ENCODE measurements around the gene HKDC1. TPM values are rescaled to one million over a fixed set of nuclear protein-coding genes. Genes with fewer than 3 reads are reported as not detected.

HKDC1 gene
- total and polyA plus RNA-seq, 10 donors, result 0.26 to 3.0 (median 0.70) TPM; not detected in 1

- TF ChIP-seq POLR2AphosphoS5 (IDR thresholded peaks at IDR 0.05) (no peak), POLR2A (IDR thresholded peaks at IDR 0.05) (no peak), CTCF (IDR thresholded peaks at IDR 0.05 in 8 of 11, conservative IDR thresholded peaks at IDR 0.05 in 3 of 11) (no peak)
- WGBS, 5 donors, result 52 to 88% (median 77%) methylated on average over 1 of the region's 1 CpG
- Histone ChIP-seq H3K4me1 (peaks cover 24 to 58% (median 38%) of the 10 kb centered on the region in 6 donors), H3K4me3 (peak overlapping the region in 7 of 8 donors; percentile 91 to 100 (median 95)), H3K36me3 (peaks cover 0 to 42% (median 22%) of the 10 kb centered on the region in 6 donors), H3K27me3 (replicated peaks in 1 of 7) (no peaks in the 10 kb centered on the region), H3K27ac (no peak overlapping the region), H3K9me3 (no peaks in the 10 kb centered on the region)
- intact Hi-C loops (cut with DNase I; ENCODE audit: low total_unique reads), result no loop called here
- DNase-seq, result no peak
Observed at GRCh38 chr10:69181433-69181832, 38.7 kb upstream of the HKDC1 start.

GRCh38 chr10:69182005-69182404 lies 38.1 kb upstream of the HKDC1 start:
- no peak for TF ChIP-seq CTCF (IDR thresholded peaks at IDR 0.05 in 8 of 11, conservative IDR thresholded peaks at IDR 0.05 in 3 of 11)
- no peak for TF ChIP-seq POLR2A (IDR thresholded peaks at IDR 0.05)
- H3K4me3 ChIP-seq, result peak overlapping the region in 1 of 8 donors; percentile 100
- no peak overlapping the region for H3K27ac ChIP-seq
- peaks cover 24 to 58% (median 38%) of the 10 kb centered on the region in 6 donors for H3K4me1 ChIP-seq
- DNase-seq, result no peak
- H3K36me3 ChIP-seq, result peaks cover 0 to 48% (median 28%) of the 10 kb centered on the region in 6 donors
- intact Hi-C loops (cut with DNase I; ENCODE audit: low total_unique reads), result no loop called here
- 93 to 97% (median 95%) methylated on average over 4 of the region's 4 CpGs for WGBS, 5 donors
- no peaks in the 10 kb centered on the region for H3K27me3 ChIP-seq (replicated peaks in 1 of 7)
- no peaks in the 10 kb centered on the region for H3K9me3 ChIP-seq

DNA sequence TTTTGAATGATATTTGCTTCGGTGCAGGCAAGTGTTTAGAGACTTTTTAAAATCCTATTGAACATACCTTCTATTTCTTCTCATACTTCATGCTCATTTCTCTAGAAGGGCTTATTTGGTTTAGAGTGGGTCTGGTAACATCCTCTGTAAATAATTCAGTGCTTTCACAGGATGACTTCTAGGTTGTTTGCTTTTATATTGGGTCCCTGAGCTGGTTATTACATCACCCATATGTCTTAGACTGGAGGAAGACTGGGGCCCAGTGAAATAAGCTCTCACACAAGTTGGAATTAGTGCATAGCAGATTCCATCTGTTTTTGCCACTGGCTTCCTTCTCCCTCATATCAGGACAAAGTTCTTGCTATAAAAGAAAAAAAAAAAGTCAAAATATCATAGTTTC lies 33.6 kb upstream of the HKDC1 start:
- Histone ChIP-seq H3K4me1 (peaks cover 11 to 36% (median 19%) of the 10 kb centered on the region in 6 donors), H3K36me3 (peaks cover 0 to 93% (median 66%) of the 10 kb centered on the region in 6 donors), H3K9me3 (no peaks in the 10 kb centered on the region), H3K27me3 (replicated peaks in 1 of 7) (no peaks in the 10 kb centered on the region), H3K27ac (no peak overlapping the region), H3K4me3 (no peak overlapping the region)
- 92 to 98% (median 95%) methylated on average over 1 of the region's 1 CpG for WGBS, 5 donors
- TF ChIP-seq POLR2AphosphoS5 (IDR thresholded peaks at IDR 0.05), result no peak
- DNase-seq, result no peak
- intact Hi-C loops (cut with DNase I; ENCODE audit: low total_unique reads), result no loop called here

DNA sequence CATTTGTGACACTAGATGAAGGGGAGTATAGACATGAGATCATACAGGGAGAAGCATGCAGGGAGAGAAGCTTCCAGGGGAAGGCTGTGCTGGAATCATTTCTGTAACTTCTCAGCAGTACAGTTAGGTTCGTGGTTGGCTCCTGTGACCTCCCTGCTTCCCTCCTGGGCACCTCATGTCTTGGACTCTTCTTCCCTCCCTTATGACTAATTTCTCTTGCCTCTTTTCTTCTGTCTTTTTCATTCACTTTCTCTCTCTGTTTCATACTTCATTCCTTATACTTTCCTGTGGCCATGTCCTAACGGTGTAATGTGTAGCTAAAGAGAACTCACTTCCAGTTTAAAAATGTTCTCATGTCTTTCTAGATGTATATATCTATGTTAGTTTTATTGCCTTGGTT lies 19.1 kb upstream of the HKDC1 start:
- no peaks in the 10 kb centered on the region for H3K9me3 ChIP-seq
- no peak overlapping the region for H3K4me3 ChIP-seq
- intact Hi-C loops (cut with DNase I; ENCODE audit: low total_unique reads), result no loop called here
- DNase-seq, result no peak
- peaks cover 0 to 100% (median 75%) of the 10 kb centered on the region in 6 donors for H3K36me3 ChIP-seq
- H3K27ac ChIP-seq, result peak overlapping the region in 3 of 8 donors; percentile 85 to 89 (median 87)
- TF ChIP-seq POLR2A (IDR thresholded peaks at IDR 0.05) (no peak), CTCF (IDR thresholded peaks at IDR 0.05 in 8 of 11, conservative IDR thresholded peaks at IDR 0.05 in 3 of 11) (no peak), POLR2AphosphoS5 (IDR thresholded peaks at IDR 0.05) (no peak)
- peaks cover 0 to 40% (median 20%) of the 10 kb centered on the region in 6 donors for H3K4me1 ChIP-seq
- WGBS, 5 donors, result 81 to 95% (median 91%) methylated on average over 2 of the region's 2 CpGs
- no peaks in the 10 kb centered on the region for H3K27me3 ChIP-seq (replicated peaks in 1 of 7)

DNA sequence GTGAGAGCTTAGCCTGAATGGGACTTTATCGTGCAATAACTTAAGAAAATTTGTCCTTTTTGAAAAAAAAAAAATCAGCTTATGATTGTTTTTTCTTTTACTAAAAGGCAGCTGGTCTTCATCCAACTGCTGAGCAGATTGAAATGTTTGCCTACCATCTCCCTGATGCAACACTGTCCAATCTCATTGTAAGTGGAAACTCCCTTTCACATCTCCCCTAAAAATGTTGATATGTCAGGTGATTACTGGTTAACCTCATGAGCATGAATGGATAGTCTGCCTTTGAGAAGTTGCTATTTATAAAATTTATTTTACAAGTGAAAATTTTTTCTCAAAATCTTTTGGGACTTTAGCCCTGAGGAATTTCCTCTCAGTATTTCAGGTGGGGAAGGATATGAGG lies 17.8 kb upstream of the HKDC1 start:
- intact Hi-C loops (cut with DNase I; ENCODE audit: low total_unique reads), result no loop called here
- Histone ChIP-seq H3K4me1 (peaks cover 0 to 51% (median 21%) of the 10 kb centered on the region in 6 donors), H3K9me3 (no peaks in the 10 kb centered on the region), H3K36me3 (peaks cover 0 to 100% (median 76%) of the 10 kb centered on the region in 6 donors), H3K27ac (peak overlapping the region in 7 of 8 donors; percentile 24 to 91 (median 85)), H3K4me3 (no peak overlapping the region), H3K27me3 (replicated peaks in 1 of 7) (no peaks in the 10 kb centered on the region)
- TF ChIP-seq POLR2AphosphoS5 (IDR thresholded peaks at IDR 0.05), result no peak
- TF ChIP-seq CTCF (IDR thresholded peaks at IDR 0.05 in 8 of 11, conservative IDR thresholded peaks at IDR 0.05 in 3 of 11), result no peak
- TF ChIP-seq POLR2A (IDR thresholded peaks at IDR 0.05), result no peak
- DNase-seq, result no peak
- WGBS, 5 donors, result 80 to 94% (median 86%) methylated on average over 1 of the region's 1 CpG
